ENCODE results near the gene NGEF.

Gene NGEF

GRCh38 chr2:233047206-233047605 is 34.1 kb upstream of the NGEF start:
- DNase-seq (ENCODE audit: low read depth, low spot score): no peak
- no peak overlapping the region for H3K27ac ChIP-seq

GRCh38 chr2:233044974-233045605 is 32.0 kb upstream of the NGEF start:
- no peak overlapping the region for H3K27ac ChIP-seq
- no peak for DNase-seq (ENCODE audit: low read depth, low spot score)

GRCh38 chr2:233042549-233042948 is 29.5 kb upstream of the NGEF start:
- H3K27ac ChIP-seq: no peak overlapping the region
- no peak for DNase-seq (ENCODE audit: low read depth, low spot score)

GRCh38 chr2:233041722-233042323 is 28.8 kb upstream of the NGEF start:
- DNase-seq (ENCODE audit: low read depth, low spot score): no peak
- H3K27ac ChIP-seq: no peak overlapping the region

GRCh38 chr2:233040571-233040970 is 27.5 kb upstream of the NGEF start:
- DNase-seq (ENCODE audit: low read depth, low spot score): no peak
- H3K27ac ChIP-seq: no peak overlapping the region

GRCh38 chr2:233039846-233040530 is 26.9 kb upstream of the NGEF start:
- no peak overlapping the region for H3K27ac ChIP-seq
- no peak for DNase-seq (ENCODE audit: low read depth, low spot score)

- no peak for DNase-seq (ENCODE audit: low read depth, low spot score)
- H3K27ac ChIP-seq: no peak overlapping the region
Measured at GRCh38 chr2:233039212-233039845, 26.3 kb upstream of the NGEF start.

GRCh38 chr2:233037078-233037477 is 24.0 kb upstream of the NGEF start:
- DNase-seq (ENCODE audit: low read depth, low spot score): no peak
- H3K27ac ChIP-seq: no peak overlapping the region

GRCh38 chr2:233036162-233036838 is 23.2 kb upstream of the NGEF start:
- DNase-seq (ENCODE audit: low read depth, low spot score): no peak
- H3K27ac ChIP-seq: no peak overlapping the region

- DNase-seq (ENCODE audit: low read depth, low spot score): no peak
Measured at GRCh38 chr2:233035426-233036161, 22.5 kb upstream of the NGEF start.

GRCh38 chr2:233034091-233034882 is 21.2 kb upstream of the NGEF start:
- DNase-seq (ENCODE audit: low read depth, low spot score): no peak
- H3K27ac ChIP-seq: peak overlapping the region; percentile 40

More at GRCh38 chr2:233035426-233036161, 22.5 kb upstream of the NGEF start:
- H3K27ac ChIP-seq: no peak overlapping the region

GRCh38 chr2:233033672-233034071 is 20.6 kb upstream of the NGEF start:
- no peak for DNase-seq (ENCODE audit: low read depth, low spot score)
- H3K27ac ChIP-seq: peak overlapping the region; percentile 40

- no peak for DNase-seq (ENCODE audit: low read depth, low spot score)
- peak within 1 kb of the TSS; percentile 40 for H3K27ac ChIP-seq
Measured at GRCh38 chr2:233032551-233033320, 19.7 kb upstream of the NGEF start, which contains the start of gene NEU2. NEU2 (plus strand) TSS chr2:233032672; CDS start chr2:233032672, 0 bp downstream.

GRCh38 chr2:233031556-233032500 is 18.8 kb upstream of the NGEF start:
- no peak overlapping the region for H3K27ac ChIP-seq
- no peak for DNase-seq (ENCODE audit: low read depth, low spot score)

GRCh38 chr2:233029321-233029720 is 16.3 kb upstream of the NGEF start:
- H3K27ac ChIP-seq: peak overlapping the region; percentile 71
- DNase-seq (ENCODE audit: low read depth, low spot score): peak; percentile 14

- peak; percentile 18 for DNase-seq (ENCODE audit: low read depth, low spot score)
- no peak overlapping the region for H3K27ac ChIP-seq
Measured at GRCh38 chr2:233026198-233026813, 13.2 kb upstream of the NGEF start.

- H3K27ac ChIP-seq: no peak overlapping the region
- no peak for DNase-seq (ENCODE audit: low read depth, low spot score)
Measured at GRCh38 chr2:233025706-233026105, 12.7 kb upstream of the NGEF start.
